Activated CD4-positive, alpha-beta T cell treated with anti-CD3 and anti-CD28 coated beads, Interleukin-2, amount 50 U/mL, for 16 hours (primary cell): ENCODE results near the gene WASHC2A.
"Not testable (repeated sequence)": the region's sequence is repeated elsewhere in the genome, so short reads cannot be mapped to it uniquely, and the experiment has no call there.

Experiments used
- DNase-seq: peaks from one replicate; pipeline ENCODE4 v3.0.0-alpha.2; 2020

Gene WASHC2A

GRCh38 chr10:50067546-50068351 is at the start of gene WASHC2A:
TSS of gene WASHC2A (plus strand) at chr10:50067954. CDS start at chr10:50068006, 52 bp downstream.
- peak; percentile 93 for DNase-seq

GRCh38 chr10:50019279-50019678 is 48.5 kb upstream of the WASHC2A start:
- not testable (repeated sequence) for DNase-seq

- DNase-seq = not testable (repeated sequence)
These were observed 47.2 kb upstream of the WASHC2A start for GRCh38 chr10:50020451-50021024.

- DNase-seq = no peak
These were observed 46.1 kb upstream of the WASHC2A start for GRCh38 chr10:50021646-50022045.

- DNase-seq = not testable (repeated sequence)
These were observed 42.9 kb upstream of the WASHC2A start for GRCh38 chr10:50024716-50025383.

GRCh38 chr10:50025627-50026026 is 42.1 kb upstream of the WASHC2A start:
- DNase-seq = no peak

GRCh38 chr10:50027195-50027594 is 40.6 kb upstream of the WASHC2A start:
- DNase-seq = no peak

GRCh38 chr10:50033481-50033880 is 34.3 kb upstream of the WASHC2A start:
- DNase-seq = no peak

GRCh38 chr10:50035337-50035736 is 32.4 kb upstream of the WASHC2A start:
- DNase-seq = not testable (repeated sequence)

GRCh38 chr10:50044941-50045664 is 22.7 kb upstream of the WASHC2A start:
- DNase-seq = no peak

- not testable (repeated sequence) for DNase-seq
These were observed 21.3 kb upstream of the WASHC2A start for GRCh38 chr10:50046457-50046856.

- DNase-seq = not testable (repeated sequence)
These were observed 20.2 kb upstream of the WASHC2A start for GRCh38 chr10:50047594-50047993.

GRCh38 chr10:50051995-50052660 is 15.6 kb upstream of the WASHC2A start:
- DNase-seq = not testable (repeated sequence)

GRCh38 chr10:50052778-50053376 is 14.9 kb upstream of the WASHC2A start:
- not testable (repeated sequence) for DNase-seq

- not testable (repeated sequence) for DNase-seq
These were observed 12.1 kb upstream of the WASHC2A start for GRCh38 chr10:50055494-50056292.

GRCh38 chr10:50056654-50057053 is 11.1 kb upstream of the WASHC2A start:
- not testable (repeated sequence) for DNase-seq

GRCh38 chr10:50058727-50059126 is 9.0 kb upstream of the WASHC2A start:
- DNase-seq = not testable (repeated sequence)

- not testable (repeated sequence) for DNase-seq
These were observed 7.8 kb upstream of the WASHC2A start for GRCh38 chr10:50059946-50060345.

- DNase-seq = not testable (repeated sequence)
These were observed 6.2 kb upstream of the WASHC2A start for GRCh38 chr10:50061548-50061947.

GRCh38 chr10:50063100-50063499 is 4.7 kb upstream of the WASHC2A start:
- no peak for DNase-seq

- not testable (repeated sequence) for DNase-seq
These were observed 552 bp downstream of the WASHC2A start for GRCh38 chr10:50068352-50068659.
